K562 (cell line): ENCODE results near the gene HOXC11. TPM values are rescaled to one million over a fixed set of nuclear protein-coding genes. Genes with fewer than 3 reads are reported as not detected.
A peak's percentile ranks its signal among the peaks of the same experiment; 100 is the strongest.

Experiments
- ATF4 ChIP-seq: fragments of 450-650 bp; formaldehyde crosslinking; IDR thresholded peaks from 2 replicates; pipeline ENCODE4 v1.4.0; 2022; ENCODE audit warnings: mild to moderate bottlenecking, moderate library complexity
- CHD1 ChIP-seq: fragments of 200-600 bp; sonication (generic); IDR thresholded peaks from one replicate; pipeline ENCODE4 v1.6.1; 2012; ENCODE audit warnings: mild to moderate bottlenecking, moderate library complexity, low read length, inconsistent platforms
- DLX4 ChIP-seq: fragments of 250-450 bp; sonication (Bioruptor Pico); IDR thresholded peaks from 2 replicates; pipeline ENCODE4 v1.6.1; 2021; ENCODE audit warnings: mild to moderate bottlenecking
- HDGF ChIP-seq: fragments of 450-650 bp; IDR thresholded peaks from 2 replicates; pipeline ENCODE4 v1.6.1; 2016
- JUN ChIP-seq, 2 experiments: sonication (generic) in 1 of 2; formaldehyde crosslinking in 1 of 2; IDR thresholded peaks; 2 replicates each; pipeline versions ENCODE4 v1.6.1 to v1.8.0; 2012 to 2022; ENCODE audit warnings: borderline replicate concordance in 2 of 2, mild to moderate bottlenecking in 2 of 2, improper control_type of control experiment in 1 of 2, low read depth in 1 of 2, low read length in 1 of 2, missing genetic modification reagents in 1 of 2
- MAFG ChIP-seq: fragments of 450-650 bp; conservative IDR thresholded peaks from 2 replicates; pipeline ENCODE4 v1.6.1; 2016; ENCODE audit warnings: missing genetic modification characterization, missing compliant biosample characterization
- NFYB ChIP-seq: IDR thresholded peaks from 2 replicates; pipeline ENCODE4 v1.6.1; 2011; ENCODE audit warnings: mild to moderate bottlenecking, moderate library complexity; ENCODE audit not compliant: insufficient read length; ENCODE audit errors: extremely low read depth
- PML ChIP-seq: IDR thresholded peaks from 2 replicates; pipeline ENCODE4 v1.6.1; 2012; ENCODE audit warnings: low read length, inconsistent platforms
- POLR3G ChIP-seq: IDR thresholded peaks from 2 replicates; pipeline ENCODE4 v1.6.1; 2011; ENCODE audit not compliant: insufficient read length, insufficient replicate concordance; ENCODE audit errors: extremely low read depth
- RBFOX2 ChIP-seq: fragments of 200-400 bp; formaldehyde crosslinking; IDR thresholded peaks from 2 replicates; pipeline ENCODE4 v1.6.1; 2017; ENCODE audit warnings: low read depth, mild to moderate bottlenecking, low read length, moderate library complexity
- RBM15 ChIP-seq: fragments of 200-400 bp; formaldehyde crosslinking; IDR thresholded peaks from 2 replicates; pipeline ENCODE4 v1.6.1; 2018; ENCODE audit warnings: mild to moderate bottlenecking, low read length, moderate library complexity; ENCODE audit not compliant: insufficient read depth
- RBM25 ChIP-seq: fragments of 200-400 bp; formaldehyde crosslinking; IDR thresholded peaks from 2 replicates; pipeline ENCODE4 v1.6.1; 2018; ENCODE audit warnings: low read length, low read depth, moderate library complexity; ENCODE audit not compliant: severe bottlenecking
- RCOR1 ChIP-seq, 2 experiments: IDR thresholded peaks; 2 replicates each; pipeline ENCODE4 v1.6.1; 2012; ENCODE audit warnings: low read depth in 2 of 2, low read length in 2 of 2, borderline replicate concordance in 1 of 2, improper control_type of control experiment in 1 of 2
- SAP30 ChIP-seq: fragments of 200-600 bp; sonication (generic); IDR thresholded peaks from 2 replicates; pipeline ENCODE4 v1.6.1; 2012; ENCODE audit warnings: borderline replicate concordance, low read depth, mild to moderate bottlenecking, moderate library complexity, low read length, control low read depth, inconsistent platforms; ENCODE audit not compliant: insufficient read depth, poor library complexity, severe bottlenecking
- SMAD1 ChIP-seq: fragments of 150-350 bp; IDR thresholded peaks from 2 replicates; pipeline ENCODE4 v1.6.1; 2014; ENCODE audit warnings: low read length, low read depth; ENCODE audit not compliant: partially characterized antibody
- TARDBP ChIP-seq: fragments of 450-650 bp; IDR thresholded peaks from 2 replicates; pipeline ENCODE4 v1.6.1; 2016
- ZC3H4 ChIP-seq: sonication (generic); formaldehyde crosslinking; IDR thresholded peaks from 2 replicates; pipeline ENCODE4 v1.9.0; 2021; ENCODE audit warnings: missing genetic modification reagents, borderline replicate concordance
- ZC3H8 ChIP-seq: fragments of 450-650 bp; IDR thresholded peaks from 2 replicates; pipeline ENCODE4 v1.6.1; 2017
- ZNF436 ChIP-seq: fragments of 250-450, 450-650 bp; sonication (Bioruptor Pico); formaldehyde crosslinking; IDR thresholded peaks from 2 replicates; pipeline ENCODE4 v1.7.0; 2020; ENCODE audit warnings: mild to moderate bottlenecking
- ZNF644 ChIP-seq: fragments of 200-800 bp; sonication (Bioruptor generic); IDR thresholded peaks from 2 replicates; pipeline ENCODE4 v1.6.1; 2016; ENCODE audit warnings: low read depth, missing genetic modification characterization, missing compliant biosample characterization
- ZNF696 ChIP-seq: fragments of 250-450 bp; sonication (Bioruptor Pico); conservative IDR thresholded peaks from 2 replicates; pipeline ENCODE4 v1.4.0; 2020; ENCODE audit warnings: mild to moderate bottlenecking, moderate library complexity
- ZNF717 ChIP-seq: fragments of 250-450 bp; sonication (Bioruptor Pico); IDR thresholded peaks from 2 replicates; pipeline ENCODE4 v1.5.0; 2021
- polyA plus RNA-seq, 8 experiments: library from polyadenylated mRNA; depleted of rRNA in 4 of 8; stranded (reverse) in 5 of 8; unstranded in 3 of 8; fragments of >200 nt; fragmentation: Nextera tagmentation in 2 of 8; fragmentation: Illumina TruSeq in 1 of 8; extraction: Ambion mirVana in 2 of 8; extraction: Trizol in 1 of 8; gene quantifications; 2 replicates each; pipeline versions ENCODE4 v1.2.1 to v1.2.3, GENCODE V29; 2011 to 2014; ENCODE audit warnings: inconsistent platforms in 1 of 8, missing spikeins in 1 of 8
- total RNA-seq, 7 experiments: library from RNA; depleted of rRNA in 6 of 7; stranded (reverse); fragments of >200 nt in 6 of 7; fragmentation: Illumina TruSeq in 2 of 7; extraction: Trizol in 2 of 7; gene quantifications; 2 replicates each; pipeline versions ENCODE4 v1.2.1 to v1.2.3, GENCODE V29; 2011 to 2021; ENCODE audit warnings: low replicate concordance in 1 of 7
- TF ChIP-seq, protein P1 (sequence below): fragments of 450-650 bp; IDR thresholded peaks from 2 replicates; pipeline ENCODE4 v1.7.1; 2018; ENCODE audit warnings: mild to moderate bottlenecking, low read depth; ENCODE audit not compliant: partially characterized antibody
- TF ChIP-seq, protein P2 (sequence below): sonication (generic); IDR thresholded peaks from 2 replicates; pipeline ENCODE4 v1.6.1; 2016

HOXC11 gene
- total and polyA plus RNA-seq, 9 of the 15 experiments (the other 6 are each of a cell fraction or from before 2014, with no cell fraction given) = not detected

DNA sequence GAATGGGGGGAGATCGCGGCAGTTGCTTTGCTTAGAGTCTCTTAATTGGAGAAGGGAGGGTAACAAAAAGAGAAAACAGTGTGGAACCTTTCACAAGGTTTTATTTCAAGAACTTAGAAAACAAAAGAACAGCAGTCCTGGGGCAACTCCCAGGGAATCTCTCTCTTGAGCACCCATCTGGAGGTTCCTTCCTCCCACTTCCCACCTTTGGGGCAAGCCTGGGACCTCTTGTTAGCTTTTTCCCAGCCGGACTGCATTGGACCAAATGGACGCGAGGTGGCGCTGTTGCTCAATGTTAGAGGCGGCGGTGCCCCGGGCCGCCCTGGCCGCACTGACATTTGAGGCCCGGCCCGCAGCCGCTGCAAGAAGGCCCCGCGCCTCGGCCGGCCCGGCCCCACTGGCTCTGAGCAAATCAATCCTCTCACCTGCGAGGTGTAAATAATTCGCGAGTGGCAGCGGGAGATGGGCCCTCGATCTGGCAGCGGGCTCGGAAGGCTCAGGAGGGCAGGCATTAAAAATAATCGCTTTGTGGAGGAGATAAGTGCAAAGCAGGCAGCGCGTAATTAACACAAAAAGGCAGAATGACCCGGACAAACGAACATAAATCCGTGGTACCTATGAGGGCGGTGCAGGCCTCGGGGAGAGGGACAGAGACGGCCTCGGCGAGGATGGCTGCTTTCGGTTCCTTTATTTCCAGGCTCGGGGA, 33.1 kb downstream of the HOXC11 start (continued):
- TF ChIP-seq ZNF644 (tag) (no peak), ZNF717 (CRISPR knock-in tag) (no peak), HDGF (no peak), ZC3H8 (no peak), SMAD1 (no peak), SAP30 (no peak), RCOR1 (IDR thresholded peaks at IDR 0.05; ENCODE audit: borderline replicate concordance in 1 of 2, low read depth in 2 of 2, low read length in 2 of 2) (peak in 1 of 2 experiments; percentile 65; a peak in 1 of 4 replicates), ZNF696 (CRISPR knock-in tag) (no peak), TARDBP (no peak), JUN (IDR thresholded peaks at IDR 0.05; ENCODE audit: borderline replicate concordance, low read depth, low read length) (peak; percentile 11; the same call in 1 of the 2 replicates), JUN (CRISPR knock-in tag; IDR thresholded peaks at IDR 0.05; ENCODE audit: borderline replicate concordance) (no peak), ZC3H4 (CRISPR knock-in tag) (no peak), RBFOX2 (peak; percentile 46), ATF4 (CRISPR knock-in tag) (no peak), POLR3G (no peak), CHD1 (no peak), DLX4 (CRISPR knock-in tag) (no peak), RBM15 (no peak), PML (no peak), MAFG (tag) (no peak), RBM25 (no peak), NFYB (no peak), ZNF436 (CRISPR knock-in tag) (no peak)
- TF ChIP-seq, protein P1, sequence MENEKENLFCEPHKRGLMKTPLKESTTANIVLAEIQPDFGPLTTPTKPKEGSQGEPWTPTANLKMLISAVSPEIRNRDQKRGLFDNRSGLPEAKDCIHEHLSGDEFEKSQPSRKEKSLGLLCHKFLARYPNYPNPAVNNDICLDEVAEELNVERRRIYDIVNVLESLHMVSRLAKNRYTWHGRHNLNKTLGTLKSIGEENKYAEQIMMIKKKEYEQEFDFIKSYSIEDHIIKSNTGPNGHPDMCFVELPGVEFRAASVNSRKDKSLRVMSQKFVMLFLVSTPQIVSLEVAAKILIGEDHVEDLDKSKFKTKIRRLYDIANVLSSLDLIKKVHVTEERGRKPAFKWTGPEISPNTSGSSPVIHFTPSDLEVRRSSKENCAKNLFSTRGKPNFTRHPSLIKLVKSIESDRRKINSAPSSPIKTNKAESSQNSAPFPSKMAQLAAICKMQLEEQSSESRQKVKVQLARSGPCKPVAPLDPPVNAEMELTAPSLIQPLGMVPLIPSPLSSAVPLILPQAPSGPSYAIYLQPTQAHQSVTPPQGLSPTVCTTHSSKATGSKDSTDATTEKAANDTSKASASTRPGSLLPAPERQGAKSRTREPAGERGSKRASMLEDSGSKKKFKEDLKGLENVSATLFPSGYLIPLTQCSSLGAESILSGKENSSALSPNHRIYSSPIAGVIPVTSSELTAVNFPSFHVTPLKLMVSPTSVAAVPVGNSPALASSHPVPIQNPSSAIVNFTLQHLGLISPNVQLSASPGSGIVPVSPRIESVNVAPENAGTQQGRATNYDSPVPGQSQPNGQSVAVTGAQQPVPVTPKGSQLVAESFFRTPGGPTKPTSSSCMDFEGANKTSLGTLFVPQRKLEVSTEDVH = no peak
- TF ChIP-seq, protein P2, sequence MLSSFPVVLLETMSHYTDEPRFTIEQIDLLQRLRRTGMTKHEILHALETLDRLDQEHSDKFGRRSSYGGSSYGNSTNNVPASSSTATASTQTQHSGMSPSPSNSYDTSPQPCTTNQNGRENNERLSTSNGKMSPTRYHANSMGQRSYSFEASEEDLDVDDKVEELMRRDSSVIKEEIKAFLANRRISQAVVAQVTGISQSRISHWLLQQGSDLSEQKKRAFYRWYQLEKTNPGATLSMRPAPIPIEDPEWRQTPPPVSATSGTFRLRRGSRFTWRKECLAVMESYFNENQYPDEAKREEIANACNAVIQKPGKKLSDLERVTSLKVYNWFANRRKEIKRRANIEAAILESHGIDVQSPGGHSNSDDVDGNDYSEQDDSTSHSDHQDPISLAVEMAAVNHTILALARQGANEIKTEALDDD = no peak
